ENCODE measurements around the gene APBA2.

Gene APBA2

DNA sequence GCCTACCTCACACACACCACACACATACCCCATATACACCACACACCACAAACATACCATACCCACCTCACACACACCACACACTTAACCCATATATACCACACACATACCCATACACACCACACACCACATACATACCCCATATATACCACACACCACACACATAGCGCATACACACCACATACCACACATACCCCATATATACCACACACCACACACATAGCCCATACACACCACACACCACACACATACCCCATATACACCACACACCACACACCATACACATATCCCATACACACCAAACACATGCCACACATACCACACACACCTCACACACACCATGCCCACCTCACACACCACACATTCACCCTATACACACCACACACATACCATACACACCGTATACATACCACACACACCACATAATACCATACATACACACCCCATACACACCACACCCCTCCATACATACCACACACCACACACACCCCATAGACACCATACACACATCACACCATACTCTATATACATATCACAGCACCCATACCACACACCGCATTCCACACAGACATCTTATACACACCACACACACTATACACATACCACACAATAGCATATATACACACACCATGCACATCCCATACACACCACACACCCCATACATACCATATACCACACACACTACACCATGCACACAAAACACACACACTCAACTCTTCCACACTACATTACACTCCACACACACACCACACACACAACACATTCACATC lies 29.5 kb downstream of the APBA2 start:
- Histone ChIP-seq H3K79me2 (ENCODE audit: low read length) (peaks cover 16% of the 10 kb centered on the region), H3K9ac (ENCODE audit: low read length) (no peak overlapping the region), H3F3A (ENCODE audit: insufficient read depth, low read length) (no peaks in the 10 kb centered on the region), H3K4me1 (ENCODE audit: low read length) (peaks cover 5% of the 10 kb centered on the region), H3K4me2 (ENCODE audit: low read depth, low read length) (no peak overlapping the region), H3K36me3 (replicated peaks; ENCODE audit: insufficient read depth, low read length) (no peaks in the 10 kb centered on the region), H3K27me3 (replicated peaks; ENCODE audit: insufficient read depth, low read length) (no peaks in the 10 kb centered on the region), H2AFZ (ENCODE audit: low read length) (no peak overlapping the region), H3K27ac (ENCODE audit: low read length) (no peak overlapping the region), H3K9me2 (replicated peaks; ENCODE audit: insufficient read depth, low read length) (no peaks in the 10 kb centered on the region), H3K9me3 (replicated peaks; ENCODE audit: insufficient read depth, low read length) (no peaks in the 10 kb centered on the region), H4K20me1 (ENCODE audit: insufficient read depth, low read length) (no peaks in the 10 kb centered on the region), H3K4me3 (ENCODE audit: low read length) (no peak overlapping the region)
- DNase-seq = no peak
- TF ChIP-seq, protein P1, sequence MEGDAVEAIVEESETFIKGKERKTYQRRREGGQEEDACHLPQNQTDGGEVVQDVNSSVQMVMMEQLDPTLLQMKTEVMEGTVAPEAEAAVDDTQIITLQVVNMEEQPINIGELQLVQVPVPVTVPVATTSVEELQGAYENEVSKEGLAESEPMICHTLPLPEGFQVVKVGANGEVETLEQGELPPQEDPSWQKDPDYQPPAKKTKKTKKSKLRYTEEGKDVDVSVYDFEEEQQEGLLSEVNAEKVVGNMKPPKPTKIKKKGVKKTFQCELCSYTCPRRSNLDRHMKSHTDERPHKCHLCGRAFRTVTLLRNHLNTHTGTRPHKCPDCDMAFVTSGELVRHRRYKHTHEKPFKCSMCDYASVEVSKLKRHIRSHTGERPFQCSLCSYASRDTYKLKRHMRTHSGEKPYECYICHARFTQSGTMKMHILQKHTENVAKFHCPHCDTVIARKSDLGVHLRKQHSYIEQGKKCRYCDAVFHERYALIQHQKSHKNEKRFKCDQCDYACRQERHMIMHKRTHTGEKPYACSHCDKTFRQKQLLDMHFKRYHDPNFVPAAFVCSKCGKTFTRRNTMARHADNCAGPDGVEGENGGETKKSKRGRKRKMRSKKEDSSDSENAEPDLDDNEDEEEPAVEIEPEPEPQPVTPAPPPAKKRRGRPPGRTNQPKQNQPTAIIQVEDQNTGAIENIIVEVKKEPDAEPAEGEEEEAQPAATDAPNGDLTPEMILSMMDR (IDR thresholded peaks at IDR 0.05; ENCODE audit: low read length) = no peak
- TF ChIP-seq EZH2phosphoT487 (IDR thresholded peaks at IDR 0.05; ENCODE audit: low read length) (no peak), EZH2 (optimal IDR thresholded peaks at IDR 0.05; ENCODE audit: low read depth, low read length) (no peak)

DNA sequence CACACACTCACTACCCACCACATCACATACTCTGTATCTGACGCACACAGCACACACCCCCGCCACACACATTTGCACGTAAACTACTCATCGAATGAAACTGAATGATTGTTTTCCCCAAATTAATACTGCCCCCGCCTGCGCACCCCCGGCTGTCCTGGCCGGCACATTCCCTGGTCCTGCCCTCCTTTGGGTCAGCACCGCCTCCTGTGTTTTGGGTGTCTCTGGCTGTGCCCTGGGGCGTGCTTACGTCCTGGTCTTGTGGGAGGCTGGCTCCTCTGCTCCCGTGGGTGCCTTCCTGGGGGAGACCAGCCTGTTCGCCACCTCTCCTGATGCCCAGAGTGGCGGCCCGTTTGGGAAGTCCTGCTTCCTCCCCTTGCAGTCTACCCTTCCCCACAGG lies 30.2 kb downstream of the APBA2 start:
- no peak for TF ChIP-seq EZH2 (optimal IDR thresholded peaks at IDR 0.05; ENCODE audit: low read depth, low read length)
- TF ChIP-seq, protein P1 (IDR thresholded peaks at IDR 0.05; ENCODE audit: low read length) = no peak
- TF ChIP-seq EZH2phosphoT487 (IDR thresholded peaks at IDR 0.05; ENCODE audit: low read length) = no peak
- peaks cover 16% of the 10 kb centered on the region for H3K79me2 ChIP-seq (ENCODE audit: low read length)

DNA sequence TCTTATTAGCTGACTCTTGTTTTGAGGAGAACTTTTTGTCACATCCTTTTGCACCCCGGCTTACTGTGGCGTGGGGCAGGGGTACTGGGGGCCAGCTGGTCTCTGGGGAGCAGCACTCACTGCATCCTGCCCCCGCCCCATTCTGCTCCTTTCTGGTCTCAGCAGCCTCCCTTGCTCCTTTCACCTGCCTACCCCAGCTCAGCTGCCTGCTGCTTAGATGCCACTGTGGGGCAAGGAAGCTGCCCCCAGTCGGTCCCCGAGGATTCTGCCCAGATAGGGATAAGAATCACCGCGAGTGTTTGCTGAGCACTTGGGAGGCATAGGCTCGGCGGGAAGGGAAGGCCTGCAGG lies 32.0 kb downstream of the APBA2 start:
- H3K36me3 ChIP-seq (replicated peaks; ENCODE audit: insufficient read depth, low read length) = no peaks in the 10 kb centered on the region
- no peaks in the 10 kb centered on the region for H4K20me1 ChIP-seq (ENCODE audit: insufficient read depth, low read length)
- H2AFZ ChIP-seq (ENCODE audit: low read length) = no peak overlapping the region
- no peak for DNase-seq
- peaks cover 30% of the 10 kb centered on the region for H3K4me1 ChIP-seq (ENCODE audit: low read length)
- H3K27me3 ChIP-seq (replicated peaks; ENCODE audit: insufficient read depth, low read length) = no peaks in the 10 kb centered on the region
- no peak overlapping the region for H3K27ac ChIP-seq (ENCODE audit: low read length)
- H3K9me3 ChIP-seq (replicated peaks; ENCODE audit: insufficient read depth, low read length) = no peaks in the 10 kb centered on the region
- H3K9ac ChIP-seq (ENCODE audit: low read length) = no peak overlapping the region
- TF ChIP-seq, protein P1 (IDR thresholded peaks at IDR 0.05; ENCODE audit: low read length) = no peak
- TF ChIP-seq EZH2phosphoT487 (IDR thresholded peaks at IDR 0.05; ENCODE audit: low read length) = no peak
- no peak for TF ChIP-seq EZH2 (optimal IDR thresholded peaks at IDR 0.05; ENCODE audit: low read depth, low read length)
- H3K4me3 ChIP-seq (ENCODE audit: low read length) = no peak overlapping the region
- peaks cover 16% of the 10 kb centered on the region for H3K79me2 ChIP-seq (ENCODE audit: low read length)
- H3K4me2 ChIP-seq (ENCODE audit: low read depth, low read length) = no peak overlapping the region
- H3K9me2 ChIP-seq (replicated peaks; ENCODE audit: insufficient read depth, low read length) = no peaks in the 10 kb centered on the region
- H3F3A ChIP-seq (ENCODE audit: insufficient read depth, low read length) = peaks cover 14% of the 10 kb centered on the region; the same call in 1 of the 2 replicates

More for the DNA sequence above, 30.2 kb downstream of the APBA2 start:
- Histone ChIP-seq H3F3A (ENCODE audit: insufficient read depth, low read length) (peaks cover 5% of the 10 kb centered on the region; the same call in 1 of the 2 replicates), H2AFZ (ENCODE audit: low read length) (no peak overlapping the region), H3K9me2 (replicated peaks; ENCODE audit: insufficient read depth, low read length) (no peaks in the 10 kb centered on the region), H3K9ac (ENCODE audit: low read length) (no peak overlapping the region), H3K27me3 (replicated peaks; ENCODE audit: insufficient read depth, low read length) (no peaks in the 10 kb centered on the region), H3K27ac (ENCODE audit: low read length) (no peak overlapping the region), H3K4me3 (ENCODE audit: low read length) (no peak overlapping the region), H3K4me1 (ENCODE audit: low read length) (peaks cover 12% of the 10 kb centered on the region), H3K9me3 (replicated peaks; ENCODE audit: insufficient read depth, low read length) (no peaks in the 10 kb centered on the region), H3K36me3 (replicated peaks; ENCODE audit: insufficient read depth, low read length) (no peaks in the 10 kb centered on the region), H4K20me1 (ENCODE audit: insufficient read depth, low read length) (no peaks in the 10 kb centered on the region), H3K4me2 (ENCODE audit: low read depth, low read length) (no peak overlapping the region)
- no peak for DNase-seq

Measured in MM.1S (cell line).